ENCODE results near the gene TMEM190.

TMEM190 gene

DNA sequence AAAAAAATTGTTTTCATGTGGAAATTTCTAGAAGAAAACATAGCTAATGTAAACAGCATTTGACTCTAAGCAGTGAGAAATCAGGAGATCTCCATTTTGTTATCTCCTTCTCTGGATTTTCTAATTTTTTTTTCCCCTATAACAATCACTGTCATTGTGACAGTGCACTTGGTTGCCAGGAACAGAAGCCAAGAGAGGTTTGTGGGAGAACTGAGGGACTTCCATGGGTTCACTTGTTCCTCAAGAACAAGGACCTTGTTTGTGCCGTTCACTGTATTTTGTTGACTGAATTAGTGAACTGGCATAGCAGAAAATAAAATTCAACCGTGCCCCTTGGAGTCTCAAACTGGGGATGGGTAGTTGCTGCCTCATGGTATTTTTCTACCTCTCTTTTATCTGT is 49.4 kb downstream of the TMEM190 start:
- CTCF ChIA-PET = interaction anchor here (1.1 to 2.5 kb wide), 5 partner anchors 8 to 266 kb away, joined by 3 to 8 read pairs (median 6); no protein-coding TSS in a partner anchor

More for the DNA sequence above, 49.4 kb downstream of the TMEM190 start:
- no peak overlapping the region for H3K27ac ChIP-seq (ENCODE audit: extremely low read depth, low read depth, low read length)
- no peaks in the 10 kb centered on the region for H3K4me1 ChIP-seq (ENCODE audit: control insufficient read depth, insufficient read depth, low read length)
- POLR2A ChIA-PET = interaction anchor here (1.0 kb wide), 1 partner anchor 198 kb away, joined by 6 read pairs; the partner anchor contains the start of gene ZNF784
- no peak for TF ChIP-seq SP3 (tag by site-specific recombination; IDR thresholded peaks at IDR 0.05)
- no peak for TF ChIP-seq KLF8 (tag by site-specific recombination; IDR thresholded peaks at IDR 0.05)
- TF ChIP-seq, protein P1, sequence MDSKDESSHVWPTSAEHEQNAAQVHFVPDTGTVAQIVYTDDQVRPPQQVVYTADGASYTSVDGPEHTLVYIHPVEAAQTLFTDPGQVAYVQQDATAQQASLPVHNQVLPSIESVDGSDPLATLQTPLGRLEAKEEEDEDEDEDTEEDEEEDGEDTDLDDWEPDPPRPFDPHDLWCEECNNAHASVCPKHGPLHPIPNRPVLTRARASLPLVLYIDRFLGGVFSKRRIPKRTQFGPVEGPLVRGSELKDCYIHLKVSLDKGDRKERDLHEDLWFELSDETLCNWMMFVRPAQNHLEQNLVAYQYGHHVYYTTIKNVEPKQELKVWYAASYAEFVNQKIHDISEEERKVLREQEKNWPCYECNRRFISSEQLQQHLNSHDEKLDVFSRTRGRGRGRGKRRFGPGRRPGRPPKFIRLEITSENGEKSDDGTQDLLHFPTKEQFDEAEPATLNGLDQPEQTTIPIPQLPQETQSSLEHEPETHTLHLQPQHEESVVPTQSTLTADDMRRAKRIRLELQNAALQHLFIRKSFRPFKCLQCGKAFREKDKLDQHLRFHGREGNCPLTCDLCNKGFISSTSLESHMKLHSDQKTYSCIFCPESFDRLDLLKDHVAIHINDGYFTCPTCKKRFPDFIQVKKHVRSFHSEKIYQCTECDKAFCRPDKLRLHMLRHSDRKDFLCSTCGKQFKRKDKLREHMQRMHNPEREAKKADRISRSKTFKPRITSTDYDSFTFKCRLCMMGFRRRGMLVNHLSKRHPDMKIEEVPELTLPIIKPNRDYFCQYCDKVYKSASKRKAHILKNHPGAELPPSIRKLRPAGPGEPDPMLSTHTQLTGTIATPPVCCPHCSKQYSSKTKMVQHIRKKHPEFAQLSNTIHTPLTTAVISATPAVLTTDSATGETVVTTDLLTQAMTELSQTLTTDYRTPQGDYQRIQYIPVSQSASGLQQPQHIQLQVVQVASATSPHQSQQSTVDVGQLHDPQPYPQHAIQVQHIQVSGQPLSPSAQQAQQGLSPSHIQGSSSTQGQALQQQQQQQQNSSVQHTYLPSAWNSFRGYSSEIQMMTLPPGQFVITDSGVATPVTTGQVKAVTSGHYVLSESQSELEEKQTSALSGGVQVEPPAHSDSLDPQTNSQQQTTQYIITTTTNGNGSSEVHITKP (tag by site-specific recombination; IDR thresholded peaks at IDR 0.05) = no peak
- no peak for TF ChIP-seq ZNF2 (tag by site-specific recombination; IDR thresholded peaks at IDR 0.05)
- no peaks in the 10 kb centered on the region for H3K36me3 ChIP-seq (ENCODE audit: control insufficient read depth in 2 of 2, insufficient read depth in 1 of 2, low read length in 2 of 2)
- no peak overlapping the region for H3K4me3 ChIP-seq (ENCODE audit: low read depth, low read length)
- H3K9me3 ChIP-seq (ENCODE audit: control insufficient read depth, insufficient read depth, low read depth, low read length) = no peaks in the 10 kb centered on the region

All from HEK293 (cell line).